PC-3 (cell line): ENCODE measurements around the gene BCL2L12.

Experiments
- EZH2 ChIP-seq: fragments of 300-600 bp; sonication (generic); IDR thresholded peaks from one replicate; pipeline ENCODE4 v1.6.1; 2017; ENCODE audit warnings: antibody characterized with exemption, mild to moderate bottlenecking, low read length; ENCODE audit not compliant: unreplicated experiment
- TF ChIP-seq, protein P1 (sequence below): fragments of 300-600 bp; sonication (generic); conservative IDR thresholded peaks from 2 replicates; pipeline ENCODE4 v1.5.1; 2017; ENCODE audit warnings: antibody characterized with exemption, low read depth, mild to moderate bottlenecking, low read length

DNA sequence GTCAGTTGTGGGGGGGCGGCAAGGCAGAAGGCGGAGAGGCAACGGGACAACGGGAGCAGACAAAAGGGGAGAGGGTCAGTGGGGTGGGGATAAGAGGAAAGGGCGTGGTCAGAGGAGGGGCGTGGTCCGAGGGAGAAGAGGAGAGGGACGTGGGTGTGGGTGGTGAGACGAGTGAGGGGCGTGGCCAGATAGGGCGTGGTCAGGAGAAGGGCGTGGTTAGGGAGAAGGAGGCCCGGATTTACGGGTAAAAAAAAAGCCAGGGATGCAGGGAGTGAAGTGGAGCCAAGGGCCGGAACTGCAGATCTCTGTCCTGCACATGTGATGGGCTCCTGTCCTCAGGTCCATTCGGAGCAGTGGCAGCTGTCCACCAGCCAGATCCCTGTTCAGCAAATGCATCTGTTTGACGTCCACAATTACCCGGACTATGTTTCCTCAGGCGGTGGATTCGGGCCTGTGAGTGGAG lies 46.7 kb downstream of the BCL2L12 start:
- TF ChIP-seq, protein P1, sequence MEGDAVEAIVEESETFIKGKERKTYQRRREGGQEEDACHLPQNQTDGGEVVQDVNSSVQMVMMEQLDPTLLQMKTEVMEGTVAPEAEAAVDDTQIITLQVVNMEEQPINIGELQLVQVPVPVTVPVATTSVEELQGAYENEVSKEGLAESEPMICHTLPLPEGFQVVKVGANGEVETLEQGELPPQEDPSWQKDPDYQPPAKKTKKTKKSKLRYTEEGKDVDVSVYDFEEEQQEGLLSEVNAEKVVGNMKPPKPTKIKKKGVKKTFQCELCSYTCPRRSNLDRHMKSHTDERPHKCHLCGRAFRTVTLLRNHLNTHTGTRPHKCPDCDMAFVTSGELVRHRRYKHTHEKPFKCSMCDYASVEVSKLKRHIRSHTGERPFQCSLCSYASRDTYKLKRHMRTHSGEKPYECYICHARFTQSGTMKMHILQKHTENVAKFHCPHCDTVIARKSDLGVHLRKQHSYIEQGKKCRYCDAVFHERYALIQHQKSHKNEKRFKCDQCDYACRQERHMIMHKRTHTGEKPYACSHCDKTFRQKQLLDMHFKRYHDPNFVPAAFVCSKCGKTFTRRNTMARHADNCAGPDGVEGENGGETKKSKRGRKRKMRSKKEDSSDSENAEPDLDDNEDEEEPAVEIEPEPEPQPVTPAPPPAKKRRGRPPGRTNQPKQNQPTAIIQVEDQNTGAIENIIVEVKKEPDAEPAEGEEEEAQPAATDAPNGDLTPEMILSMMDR: no peak
- no peak for TF ChIP-seq EZH2
